GM21737 (cell line): ENCODE results near the gene HBG2.
A peak's percentile ranks its signal among the peaks of the same experiment; 100 is the strongest.

Source experiments
- ATAC-seq: cut with Tn5 transposase; IDR thresholded peaks from one replicate; pipeline ENCODE4 v1.9.1; 2021; ENCODE audit warnings: mild to moderate bottlenecking, moderate library complexity; ENCODE audit not compliant: unreplicated experiment

HBG2 gene

DNA sequence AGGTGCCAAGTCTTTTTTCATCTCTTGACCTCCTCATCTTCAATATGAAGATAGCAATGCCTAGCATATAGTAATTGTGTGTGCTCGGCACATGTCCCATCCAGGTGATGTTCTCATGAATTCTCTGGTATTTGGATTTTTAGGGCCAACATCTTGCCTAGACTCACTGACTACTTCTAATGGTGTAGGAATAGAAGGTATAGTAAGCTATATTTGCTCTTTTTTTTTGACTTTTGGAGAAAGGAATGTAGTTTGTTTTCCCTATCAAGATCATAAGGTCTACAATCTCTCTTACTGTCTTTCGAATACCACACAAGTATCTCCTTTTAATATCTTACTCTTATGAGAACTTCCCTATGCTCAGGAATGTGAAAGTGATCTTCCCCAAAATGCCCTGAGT lies 23.5 kb downstream of the HBG2 start:
- no peak for ATAC-seq

DNA sequence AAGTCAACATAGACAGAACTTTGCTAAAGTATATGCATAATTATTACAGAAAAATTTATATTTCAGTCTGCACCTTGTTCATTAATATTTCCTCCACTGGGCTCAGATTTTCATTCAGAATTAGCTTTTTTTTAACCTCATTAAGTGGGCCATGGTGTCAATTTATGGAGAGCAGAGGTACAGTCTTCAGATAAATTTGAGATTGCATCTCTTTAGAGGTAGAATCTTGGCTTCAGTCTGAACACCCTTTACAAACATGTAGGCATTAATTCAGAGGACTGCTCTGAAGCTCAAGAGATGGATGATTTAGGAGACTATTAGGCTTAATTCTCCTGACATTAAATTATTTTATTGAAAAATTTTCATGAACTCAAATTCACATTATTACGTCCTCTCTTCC lies 24.3 kb downstream of the HBG2 start:
- ATAC-seq: no peak

DNA sequence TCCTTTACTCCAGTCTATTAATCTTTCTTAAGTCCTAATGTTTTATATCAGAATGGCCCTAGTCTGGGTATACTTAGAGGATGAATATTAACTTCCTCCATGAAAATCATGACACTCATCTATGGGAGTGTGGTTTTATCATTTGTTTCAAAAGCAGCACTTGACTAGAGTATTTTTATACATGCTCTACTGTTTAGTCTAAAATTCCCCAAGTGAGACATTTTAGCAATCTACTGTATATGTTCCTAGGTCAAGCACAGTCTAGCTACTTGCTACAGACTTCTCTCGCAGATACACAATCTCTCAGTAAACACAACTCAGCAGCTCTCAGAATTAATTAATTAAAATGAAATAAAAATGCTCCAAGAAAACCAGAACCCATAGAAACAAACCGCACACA lies 24.8 kb downstream of the HBG2 start:
- ATAC-seq: no peak

DNA sequence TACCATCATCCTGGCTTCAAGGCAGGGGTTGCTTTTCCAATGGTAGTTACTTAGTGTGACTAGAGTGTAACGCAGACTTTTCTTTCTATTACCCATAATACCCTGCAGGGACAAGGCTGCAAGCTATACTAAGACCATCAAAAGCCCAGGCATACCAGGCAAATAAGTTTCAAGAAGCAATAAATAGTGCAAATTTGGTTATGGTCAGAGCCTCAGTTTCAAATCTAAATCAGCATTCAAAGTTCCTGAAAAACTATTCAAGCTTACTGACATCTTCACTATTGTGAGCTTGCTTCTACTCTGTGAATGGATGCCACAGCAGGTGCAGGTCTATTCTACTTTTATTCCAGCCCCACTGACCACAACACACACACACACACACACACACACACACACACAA lies 25.2 kb downstream of the HBG2 start:
- ATAC-seq: no peak

DNA sequence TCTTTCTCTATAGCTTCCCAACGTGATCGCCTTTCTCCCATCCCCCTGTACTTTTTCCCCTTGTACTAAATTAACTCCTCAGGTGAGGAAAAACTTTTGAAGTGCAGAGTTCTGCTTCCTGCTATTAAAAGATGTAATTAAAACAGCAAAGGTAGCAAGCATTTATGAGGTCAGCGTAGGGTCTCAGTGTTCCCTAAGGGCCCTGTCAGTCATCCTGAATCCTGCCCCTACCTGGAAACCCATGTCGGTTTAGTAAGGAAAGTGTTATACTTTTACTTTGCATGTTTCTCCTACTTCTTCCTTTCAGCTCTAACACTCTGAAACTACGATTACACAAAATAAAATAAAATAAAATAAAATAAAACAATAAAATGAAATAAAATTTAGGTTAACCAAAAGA lies 26.5 kb downstream of the HBG2 start:
- no peak for ATAC-seq

DNA sequence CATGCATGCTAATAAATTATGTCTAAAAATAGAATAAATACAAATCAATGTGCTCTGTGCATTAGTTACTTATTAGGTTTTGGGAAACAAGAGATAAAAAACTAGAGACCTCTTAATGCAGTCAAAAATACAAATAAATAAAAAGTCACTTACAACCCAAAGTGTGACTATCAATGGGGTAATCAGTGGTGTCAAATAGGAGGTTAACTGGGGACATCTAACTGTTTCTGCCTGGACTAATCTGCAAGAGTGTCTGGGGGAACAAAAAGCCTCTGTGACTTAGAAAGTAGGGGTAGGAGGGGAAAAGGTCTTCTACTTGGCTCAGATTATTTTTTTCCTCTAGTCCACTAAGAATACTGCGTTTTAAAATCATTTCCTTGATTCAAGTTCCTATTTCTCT lies 26.9 kb downstream of the HBG2 start:
- ATAC-seq: no peak

DNA sequence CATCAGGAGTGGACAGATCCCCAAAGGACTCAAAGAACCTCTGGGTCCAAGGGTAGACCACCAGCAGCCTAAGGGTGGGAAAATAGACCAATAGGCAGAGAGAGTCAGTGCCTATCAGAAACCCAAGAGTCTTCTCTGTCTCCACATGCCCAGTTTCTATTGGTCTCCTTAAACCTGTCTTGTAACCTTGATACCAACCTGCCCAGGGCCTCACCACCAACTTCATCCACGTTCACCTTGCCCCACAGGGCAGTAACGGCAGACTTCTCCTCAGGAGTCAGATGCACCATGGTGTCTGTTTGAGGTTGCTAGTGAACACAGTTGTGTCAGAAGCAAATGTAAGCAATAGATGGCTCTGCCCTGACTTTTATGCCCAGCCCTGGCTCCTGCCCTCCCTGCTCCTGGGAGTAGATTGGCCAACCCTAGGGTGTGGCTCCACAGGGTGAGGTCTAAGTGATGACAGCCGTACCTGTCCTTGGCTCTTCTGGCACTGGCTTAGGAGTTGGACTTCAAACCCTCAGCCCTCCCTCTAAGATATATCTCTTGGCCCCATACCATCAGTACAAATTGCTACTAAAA lies 27.8 kb downstream of the HBG2 start, which contains the start of gene HBB:
Gene HBB (minus strand): TSS at position 340 of the 579 bp plus-strand sequence. CDS start 50 bp downstream, at position 290.
- ATAC-seq: no peak

DNA sequence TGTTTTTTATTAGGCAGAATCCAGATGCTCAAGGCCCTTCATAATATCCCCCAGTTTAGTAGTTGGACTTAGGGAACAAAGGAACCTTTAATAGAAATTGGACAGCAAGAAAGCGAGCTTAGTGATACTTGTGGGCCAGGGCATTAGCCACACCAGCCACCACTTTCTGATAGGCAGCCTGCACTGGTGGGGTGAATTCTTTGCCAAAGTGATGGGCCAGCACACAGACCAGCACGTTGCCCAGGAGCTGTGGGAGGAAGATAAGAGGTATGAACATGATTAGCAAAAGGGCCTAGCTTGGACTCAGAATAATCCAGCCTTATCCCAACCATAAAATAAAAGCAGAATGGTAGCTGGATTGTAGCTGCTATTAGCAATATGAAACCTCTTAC lies 29.1 kb downstream of the HBG2 start:
- no peak for ATAC-seq

DNA sequence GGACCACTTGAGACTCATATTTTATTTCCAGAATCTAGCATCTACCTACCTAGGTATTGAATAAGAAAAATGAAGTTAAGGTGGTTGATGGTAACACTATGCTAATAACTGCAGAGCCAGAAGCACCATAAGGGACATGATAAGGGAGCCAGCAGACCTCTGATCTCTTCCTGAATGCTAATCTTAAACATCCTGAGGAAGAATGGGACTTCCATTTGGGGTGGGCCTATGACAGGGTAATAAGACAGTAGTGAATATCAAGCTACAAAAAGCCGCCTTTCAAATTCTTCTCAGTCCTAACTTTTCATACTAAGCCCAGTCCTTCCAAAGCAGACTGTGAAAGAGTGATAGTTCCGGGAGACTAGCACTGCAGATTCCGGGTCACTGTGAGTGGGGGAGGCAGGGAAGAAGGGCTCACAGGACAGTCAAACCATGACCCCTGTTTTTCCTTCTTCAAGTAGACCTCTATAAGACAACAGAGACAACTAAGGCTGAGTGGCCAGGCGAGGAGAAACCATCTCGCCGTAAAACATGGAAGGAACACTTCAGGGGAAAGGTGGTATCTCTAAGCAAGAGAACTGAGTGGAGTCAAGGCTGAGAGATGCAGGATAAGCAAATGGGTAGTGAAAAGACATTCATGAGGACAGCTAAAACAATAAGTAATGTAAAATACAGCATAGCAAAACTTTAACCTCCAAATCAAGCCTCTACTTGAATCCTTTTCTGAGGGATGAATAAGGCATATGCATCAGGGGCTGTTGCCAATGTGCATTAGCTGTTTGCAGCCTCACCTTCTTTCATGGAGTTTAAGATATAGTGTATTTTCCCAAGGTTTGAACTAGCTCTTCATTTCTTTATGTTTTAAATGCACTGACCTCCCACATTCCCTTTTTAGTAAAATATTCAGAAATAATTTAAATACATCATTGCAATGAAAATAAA lies 29.8 kb downstream of the HBG2 start:
- no peak for ATAC-seq

DNA sequence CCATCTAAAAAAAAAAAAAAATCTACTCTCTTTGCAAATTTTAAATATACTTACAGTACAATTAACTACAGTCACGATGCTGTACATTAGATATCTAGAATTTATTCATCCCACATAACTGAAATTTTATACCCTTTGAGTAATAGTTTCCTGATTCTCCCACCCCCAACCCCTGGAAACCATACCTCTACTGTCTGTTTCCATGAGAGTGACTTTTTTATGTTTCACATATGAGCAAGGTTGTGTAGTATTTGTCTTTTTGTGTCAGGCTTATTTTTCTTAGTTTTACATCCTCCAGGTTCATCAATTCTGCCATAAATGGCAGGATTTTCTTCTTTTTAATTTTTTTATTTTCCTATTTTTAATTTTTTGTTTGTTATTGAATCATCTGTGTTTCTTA lies 30.9 kb downstream of the HBG2 start:
- ATAC-seq: no peak

DNA sequence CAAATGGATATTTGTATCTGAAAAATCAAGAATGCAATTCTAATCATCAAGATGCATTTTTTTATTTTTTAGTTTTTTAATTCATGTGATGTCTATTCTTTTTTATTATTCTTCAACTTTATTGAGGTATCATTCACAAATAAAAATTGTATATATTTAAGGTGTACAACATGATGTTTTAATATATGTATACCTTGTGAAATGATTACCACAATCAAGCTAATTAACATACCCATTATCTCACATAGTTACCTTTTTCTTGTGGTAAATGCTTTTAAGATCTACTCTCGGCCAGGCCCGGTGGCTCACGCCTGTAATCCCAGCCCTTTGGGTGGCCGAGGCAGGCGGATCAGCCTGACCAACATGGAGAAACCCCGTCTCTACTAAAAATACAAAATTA lies 31.4 kb downstream of the HBG2 start:
- no peak for ATAC-seq

DNA sequence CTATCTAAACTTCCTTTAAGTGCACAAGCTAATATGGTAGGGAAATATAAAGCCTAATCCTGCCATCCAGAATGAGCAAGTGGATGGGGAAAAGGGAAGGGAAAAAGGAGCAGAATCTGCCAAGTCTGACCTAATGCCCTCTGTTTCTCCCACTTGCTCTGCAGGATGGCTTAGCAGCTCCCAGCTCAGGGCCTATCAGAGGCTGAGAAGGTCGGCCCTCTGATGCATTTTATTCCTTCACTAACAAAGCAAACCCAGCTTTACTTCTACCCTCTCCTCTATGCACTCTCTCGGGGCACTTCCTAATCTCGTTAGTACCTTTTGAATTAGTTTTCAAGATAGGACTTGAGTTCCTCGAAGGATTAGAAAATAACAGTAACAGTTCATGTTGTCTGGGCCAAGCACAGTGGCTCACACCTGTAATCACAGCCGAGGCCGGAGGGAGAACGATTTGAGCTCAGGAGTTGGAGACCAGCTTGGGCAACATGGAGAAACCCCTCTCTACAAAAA lies 44.1 kb downstream of the HBG2 start:
- ATAC-seq: no peak

DNA sequence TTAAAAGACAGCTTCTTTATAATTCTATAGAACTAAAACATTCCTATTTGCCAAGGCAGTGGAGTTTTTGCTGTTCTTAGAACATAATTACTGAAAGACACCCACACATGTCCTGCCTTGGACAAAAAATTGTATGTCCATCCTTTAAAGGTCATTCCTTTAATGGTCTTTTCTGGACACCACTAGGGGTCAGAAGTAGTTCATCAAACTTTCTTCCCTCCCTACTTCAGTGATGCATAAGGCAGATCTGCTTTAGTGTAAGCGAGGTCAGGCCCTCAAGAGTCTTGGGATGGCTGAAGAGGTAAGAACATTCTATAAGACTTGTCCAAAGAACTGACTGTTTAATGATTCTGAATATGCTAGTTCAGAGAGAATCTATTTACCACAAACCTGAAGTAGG lies 49.8 kb downstream of the HBG2 start:
- ATAC-seq: peak; percentile 83

DNA sequence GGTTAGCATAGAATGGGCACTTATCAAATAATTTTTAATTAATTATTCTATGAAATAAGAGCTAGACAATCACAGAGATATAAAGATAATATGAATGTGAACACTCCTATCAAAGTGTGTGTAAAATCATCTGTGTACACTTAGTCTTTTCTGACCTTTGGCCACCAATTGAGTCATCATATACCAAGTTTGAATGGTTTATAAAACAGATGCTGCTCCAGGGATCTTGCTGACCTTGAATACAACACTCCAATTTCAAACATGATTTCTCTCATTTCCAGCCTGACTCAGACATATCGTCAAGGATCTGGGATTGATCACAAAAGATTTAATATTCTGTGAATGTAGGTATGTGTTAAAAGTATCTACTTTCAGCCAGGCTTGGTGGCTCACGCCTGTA lies 51.2 kb downstream of the HBG2 start:
- ATAC-seq: no peak
